ENCODE measurements around the gene GDA.

GDA gene

DNA sequence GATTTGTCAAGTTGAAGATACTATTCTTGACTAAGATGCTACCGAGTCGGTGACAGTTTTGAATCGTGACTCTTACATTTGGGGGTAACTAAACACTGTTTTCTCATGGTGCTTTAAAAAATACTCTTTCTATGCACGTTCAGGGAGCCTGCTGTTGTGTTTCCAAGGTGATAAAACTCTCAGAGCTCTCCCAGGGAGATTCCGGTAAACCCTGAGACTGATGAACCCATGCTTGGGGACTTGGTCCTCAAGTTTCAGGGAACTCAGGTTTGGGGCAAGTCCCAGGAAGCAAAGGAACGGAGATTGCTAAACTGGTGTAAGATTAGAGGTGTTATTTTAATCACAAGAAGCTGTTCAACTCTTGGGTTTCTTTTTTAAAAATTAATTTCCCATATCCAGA, 1.4 kb downstream of the GDA start:
- no peak for DNase-seq

DNA sequence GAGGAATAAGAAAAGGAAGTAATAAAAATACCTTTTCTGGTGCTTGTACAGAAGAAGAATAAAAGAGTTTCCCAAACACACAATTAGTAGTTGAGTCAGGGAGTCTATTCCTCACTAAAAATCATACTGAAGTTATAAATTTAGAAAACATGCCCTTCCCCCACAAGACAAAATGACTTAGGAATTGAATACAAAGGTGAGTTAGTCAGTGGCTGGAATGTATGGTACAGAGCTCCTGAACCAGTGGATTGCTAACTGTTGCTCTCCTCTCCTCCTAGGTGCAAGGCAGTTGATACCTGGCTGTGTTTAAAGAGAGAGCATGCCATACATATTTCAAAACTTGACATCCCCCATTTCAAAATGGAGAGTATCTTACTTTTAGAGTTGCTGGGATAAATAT, 1.9 kb downstream of the GDA start:
- no peak for DNase-seq

- DNase-seq = no peak
Observed at GRCh38 chr9:72154468-72155285, 5.4 kb downstream of the GDA start.

DNA sequence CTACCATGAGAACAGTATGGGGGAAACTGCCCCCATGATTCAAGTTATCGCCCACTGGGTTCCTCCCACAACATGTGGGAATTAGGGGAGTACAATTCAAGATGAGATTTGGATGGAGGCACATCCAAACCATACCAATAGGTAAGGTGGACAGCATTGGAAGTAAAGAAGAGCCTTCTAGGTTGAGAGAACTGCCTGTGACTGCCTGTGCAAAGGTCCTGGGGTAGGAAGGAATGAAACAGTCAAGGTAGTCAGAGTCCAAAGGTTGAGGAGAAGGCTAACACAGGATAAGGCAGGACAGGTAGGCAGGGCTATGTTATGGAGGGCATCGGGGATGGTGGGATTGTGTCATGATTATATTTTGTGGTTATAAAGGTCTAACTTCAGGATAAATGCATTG, 6.1 kb downstream of the GDA start:
- DNase-seq = no peak

- no peak for DNase-seq
Observed at GRCh38 chr9:72156586-72156985, 7.3 kb downstream of the GDA start.

DNA sequence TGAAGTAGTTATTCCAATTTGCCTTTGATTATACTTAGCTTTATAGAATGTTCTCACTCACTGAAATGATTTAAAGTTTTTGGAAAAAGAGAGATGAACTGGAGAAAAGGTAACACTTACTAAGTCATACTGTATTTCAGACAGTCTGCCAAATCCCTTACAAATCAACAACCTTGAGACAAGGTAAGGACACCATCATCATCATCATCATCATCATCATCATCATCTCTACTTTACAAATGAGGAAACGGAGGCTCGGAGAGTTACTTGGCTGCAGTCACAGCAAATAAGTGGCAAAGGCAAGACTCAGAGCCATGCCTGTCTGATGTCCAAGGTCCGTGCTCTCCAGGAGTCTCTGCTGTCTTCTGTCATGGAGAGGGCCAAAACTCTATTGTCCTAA, 9.4 kb downstream of the GDA start:
- no peak for DNase-seq

DNA sequence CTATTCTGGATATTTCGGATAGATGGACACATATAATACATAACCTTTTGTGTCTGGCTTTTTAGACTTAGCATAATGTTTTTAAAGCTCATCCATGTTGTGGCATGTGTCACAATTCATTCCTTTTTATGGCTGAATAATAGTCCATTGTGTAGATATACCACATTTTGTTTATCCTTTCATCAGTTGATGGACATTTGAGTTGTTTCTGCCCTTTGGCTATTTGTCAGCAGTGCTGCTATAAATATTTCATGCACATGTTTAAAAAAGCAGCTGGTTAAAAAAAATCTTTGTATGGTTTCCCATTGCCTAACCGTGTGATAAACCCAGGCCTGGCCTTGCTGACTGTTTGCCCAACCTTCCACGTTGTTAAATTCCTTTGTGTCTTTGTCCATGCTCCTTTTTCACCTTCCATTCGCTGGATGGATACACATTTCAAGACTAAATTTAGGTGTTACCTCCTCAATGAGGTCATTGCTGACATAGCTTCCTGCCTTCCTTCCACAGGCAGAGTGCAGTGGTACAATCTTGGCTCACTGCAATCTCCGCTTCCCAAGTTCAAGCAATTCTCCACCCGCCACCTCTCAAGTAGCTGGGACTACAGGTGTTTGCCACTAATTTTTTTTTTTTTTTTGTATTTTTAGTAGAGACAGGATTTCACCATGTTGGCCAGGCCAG, 11.3 kb downstream of the GDA start:
- no peak for DNase-seq

DNA sequence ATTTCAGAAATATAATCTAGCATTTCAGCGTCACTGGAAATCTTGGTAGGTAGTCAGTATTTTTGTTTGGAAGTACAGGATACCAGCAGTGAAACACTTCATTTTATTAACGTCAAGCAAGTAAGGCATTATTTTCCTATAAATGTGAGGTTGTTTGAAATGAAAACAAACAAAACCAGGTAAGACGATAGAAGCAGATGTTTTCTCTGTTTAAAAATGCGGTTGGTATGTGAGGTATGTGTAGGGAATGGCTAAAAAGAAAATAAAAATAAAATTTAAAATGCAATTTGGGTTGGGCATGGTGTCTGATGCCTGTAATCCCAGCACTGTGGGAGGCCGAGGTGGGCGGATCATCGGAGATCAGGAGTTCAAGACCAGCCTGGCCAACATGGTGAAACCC, 16.1 kb downstream of the GDA start:
- DNase-seq = no peak

DNA sequence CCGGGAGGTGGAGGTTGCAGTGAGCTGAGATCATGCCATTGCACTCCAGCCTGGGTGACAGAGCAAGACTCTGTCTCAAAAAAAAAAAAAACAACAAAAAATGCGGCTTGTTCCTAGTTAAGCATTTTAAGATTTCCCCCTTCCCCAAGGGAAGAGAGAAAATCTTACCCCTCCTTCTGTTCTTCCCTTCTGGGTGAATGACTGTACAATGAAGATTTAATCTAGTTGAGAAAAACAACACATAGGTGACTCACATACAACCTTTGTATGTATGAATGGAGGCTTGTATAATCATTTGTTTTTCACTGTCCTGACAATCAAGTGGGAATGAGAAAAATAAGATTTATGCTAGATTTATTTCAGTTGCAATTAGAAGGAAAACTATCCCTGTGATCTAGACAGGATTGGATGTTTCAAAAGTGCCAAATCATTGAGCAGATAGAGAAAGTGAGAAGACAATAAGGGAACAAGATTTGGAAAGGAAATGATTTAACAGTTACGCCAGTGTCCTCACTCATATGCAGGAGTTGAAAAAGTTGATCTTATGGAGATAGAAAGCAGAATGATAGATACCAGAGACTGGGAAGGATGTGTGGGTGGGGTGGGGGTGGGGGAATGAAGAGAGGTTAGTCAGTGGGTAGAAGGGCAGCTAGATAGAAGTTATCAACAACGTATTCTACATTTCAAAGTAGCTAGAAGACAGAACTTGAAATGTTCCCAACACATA, 16.7 kb downstream of the GDA start:
- no peak for DNase-seq

DNA sequence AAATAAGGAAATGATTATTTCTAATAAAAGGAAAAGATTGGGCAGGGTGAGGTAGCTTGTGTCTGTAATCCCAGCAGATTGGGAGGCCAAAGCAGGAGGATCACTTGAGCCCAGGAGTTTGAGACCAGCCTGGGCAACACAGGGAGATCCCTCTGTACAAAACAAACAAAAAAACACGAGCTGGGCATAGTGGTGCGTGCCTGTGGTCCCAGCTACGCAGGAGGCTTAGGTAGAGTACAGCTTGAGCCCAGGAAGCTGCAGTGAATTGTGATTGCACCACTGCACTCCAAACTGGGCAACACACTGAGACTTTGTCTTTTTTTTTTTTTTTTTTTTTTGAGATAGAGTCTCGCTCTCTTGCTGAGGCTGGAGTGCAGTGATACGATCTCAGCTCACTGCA, 18.8 kb downstream of the GDA start:
- DNase-seq = no peak

- no peak for DNase-seq
Observed at GRCh38 chr9:72169178-72169577, 19.9 kb downstream of the GDA start.

DNA sequence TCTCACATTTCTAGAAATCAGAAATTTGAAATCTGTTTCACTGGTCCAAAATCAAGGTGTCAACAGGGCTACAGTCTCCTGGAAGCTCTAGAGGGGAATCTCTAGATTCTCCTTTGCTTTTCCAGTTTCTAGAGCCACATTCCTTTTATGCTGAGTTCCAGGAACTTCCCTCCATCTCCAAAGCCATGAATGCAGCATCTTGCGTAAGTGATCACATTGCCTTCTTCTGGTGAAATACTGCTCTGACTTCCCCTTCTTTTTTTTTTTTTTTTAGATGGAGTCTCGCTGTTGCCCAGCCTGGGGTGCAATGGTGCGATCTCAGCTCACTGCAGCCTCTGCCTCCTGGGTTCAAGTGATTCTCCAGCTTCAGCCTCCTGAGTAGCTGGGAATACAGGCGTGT, 23.8 kb downstream of the GDA start:
- DNase-seq = no peak

DNA sequence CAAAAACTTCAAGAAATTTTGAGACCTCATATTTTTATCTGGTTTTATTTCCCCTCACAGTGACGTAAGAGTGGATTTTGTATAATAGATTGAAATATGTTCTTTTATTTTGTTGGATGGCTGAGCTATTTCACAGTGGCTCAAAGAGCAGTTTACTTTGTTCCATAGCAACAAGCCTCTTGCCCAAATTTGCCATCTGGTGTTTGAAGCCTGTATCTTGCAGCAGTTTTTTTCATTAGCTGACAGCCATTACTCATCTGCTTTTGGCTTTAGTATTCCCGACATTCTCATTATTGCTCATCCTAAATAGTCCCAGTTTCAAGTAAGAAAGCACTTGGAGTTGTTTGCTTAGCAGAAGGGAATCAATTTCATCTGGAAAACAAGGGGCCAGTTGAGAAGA, 36.3 kb downstream of the GDA start:
- DNase-seq = no peak

GRCh38 chr9:72187121-72187695, 38.0 kb downstream of the GDA start:
- no peak for DNase-seq

GRCh38 chr9:72188232-72188631, 39.0 kb downstream of the GDA start:
- DNase-seq = no peak

GRCh38 chr9:72193478-72193881, 44.2 kb downstream of the GDA start:
- DNase-seq = no peak

- DNase-seq = no peak
Observed at GRCh38 chr9:72199238-72199637, 50.0 kb downstream of the GDA start.

DNA sequence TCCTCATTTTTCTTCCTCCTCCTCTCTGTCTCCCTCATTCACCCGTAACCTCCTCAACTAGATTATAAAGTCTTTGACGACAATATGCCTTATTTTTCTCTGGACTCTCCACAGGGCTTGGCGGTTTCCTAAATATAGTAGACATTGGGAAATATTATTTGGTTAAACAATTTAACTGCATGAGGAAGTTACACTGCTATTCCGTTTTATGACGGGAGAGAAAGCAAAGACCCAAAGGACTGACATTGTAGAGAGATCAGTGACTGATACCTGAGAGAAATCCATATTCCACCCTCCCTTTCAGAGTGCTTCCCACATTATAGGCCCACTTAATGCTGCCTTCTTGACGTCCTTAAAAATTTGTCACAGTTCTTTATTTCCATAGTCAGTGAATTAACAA, 51.2 kb downstream of the GDA start:
- no peak for DNase-seq

- no peak for DNase-seq
Observed at GRCh38 chr9:72202009-72202408, 52.8 kb downstream of the GDA start.

GRCh38 chr9:72203205-72203803, 54.1 kb downstream of the GDA start:
- DNase-seq = peak in 1 of 2 experiments; percentile 53

DNA sequence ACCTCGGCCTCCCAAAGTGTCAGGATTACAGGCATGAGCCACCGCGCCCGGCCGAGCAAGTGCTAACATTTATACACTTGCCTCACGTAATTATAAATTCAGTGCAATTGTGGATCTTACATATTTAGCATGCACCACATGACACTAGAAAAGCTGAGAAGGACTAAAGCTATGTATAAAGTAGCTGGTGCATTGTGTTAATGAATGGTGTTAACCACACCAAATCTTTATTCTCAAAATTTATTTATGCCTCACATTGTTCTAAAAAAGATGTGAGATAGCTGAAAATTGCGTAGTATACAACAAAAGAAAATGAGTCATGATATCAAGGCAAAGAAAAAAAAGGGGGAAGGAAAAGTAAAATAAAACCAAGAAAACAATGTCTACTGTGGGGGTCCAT, 54.8 kb downstream of the GDA start:
- DNase-seq = no peak

DNA sequence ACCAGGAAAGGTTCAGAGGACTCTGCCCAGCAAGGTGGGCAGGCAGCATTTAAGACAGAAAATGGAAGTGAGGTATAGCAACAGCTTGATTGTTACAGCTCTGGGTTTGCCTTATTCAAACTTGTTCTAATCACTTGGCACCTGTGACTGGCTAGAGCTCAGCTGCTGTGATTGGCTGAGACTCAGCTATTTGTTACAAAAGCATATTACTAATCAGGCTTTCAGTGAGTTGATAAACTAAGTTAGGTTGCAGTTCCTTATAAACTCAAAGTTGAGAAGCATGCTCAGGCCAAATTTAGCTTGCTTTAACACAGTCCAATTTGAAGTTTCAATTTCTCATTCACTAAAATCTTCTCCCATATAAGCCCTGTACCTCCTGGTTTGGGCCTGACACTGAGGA, 56.3 kb downstream of the GDA start:
- DNase-seq = no peak

DNA sequence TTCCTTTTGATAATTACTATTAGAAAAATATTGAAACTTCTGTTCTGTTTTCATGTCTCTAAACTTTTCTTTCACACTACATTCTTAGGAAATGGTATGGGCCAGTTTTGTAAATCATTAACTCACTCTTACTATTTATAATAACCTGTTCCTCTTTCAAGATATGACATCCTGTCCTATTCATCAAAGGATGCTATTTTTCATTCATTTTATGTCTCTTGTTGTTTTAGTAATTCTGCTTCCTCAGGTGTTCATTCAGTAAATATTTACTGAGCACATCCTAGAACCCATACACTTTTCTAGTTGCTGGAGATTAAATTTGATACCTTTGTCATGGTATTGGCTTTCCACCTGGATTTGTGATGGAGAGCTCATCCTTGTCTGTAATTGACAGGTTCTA, 58.0 kb downstream of the GDA start:
- DNase-seq = no peak
